ENCODE data around the gene PRSS27. TPM values are rescaled to one million over a fixed set of nuclear protein-coding genes. Genes with fewer than 3 reads are reported as not detected.
"Not testable (repeated sequence)": the region's sequence is repeated elsewhere in the genome, so short reads cannot be mapped to it uniquely, and the experiment has no call there.

PRSS27 gene
- polyA plus RNA-seq, 1 donor: 1.3 TPM

GRCh38 chr16:2726923-2727322 lies 6.9 kb upstream of the PRSS27 start:
- Histone ChIP-seq H3K36me3 (ENCODE audit: control insufficient read depth, insufficient read depth, low read length) (no peaks in the 10 kb centered on the region), H3K27ac (ENCODE audit: low read length) (no peak overlapping the region), H3K27me3 (ENCODE audit: control insufficient read depth, insufficient read depth, low read length) (peaks cover 5% of the 10 kb centered on the region), H3K9me3 (ENCODE audit: control insufficient read depth, low read depth, low read length) (no peaks in the 10 kb centered on the region), H3K4me3 (ENCODE audit: low read length) (no peak overlapping the region), H3K4me1 (ENCODE audit: control insufficient read depth, insufficient read depth, low read length) (no peaks in the 10 kb centered on the region)
- no peak for DNase-seq
- WGBS (ENCODE audit: insufficient coverage, low lambda C conversion rate): no CpG with 5 or more reads among the region's 5 CpGs

- Histone ChIP-seq H3K27ac (ENCODE audit: low read length) (no peak overlapping the region), H3K36me3 (ENCODE audit: control insufficient read depth, insufficient read depth, low read length) (no peaks in the 10 kb centered on the region), H3K4me1 (ENCODE audit: control insufficient read depth, insufficient read depth, low read length) (no peaks in the 10 kb centered on the region), H3K27me3 (ENCODE audit: control insufficient read depth, insufficient read depth, low read length) (peaks cover 5% of the 10 kb centered on the region), H3K9me3 (ENCODE audit: control insufficient read depth, low read depth, low read length) (no peaks in the 10 kb centered on the region), H3K4me3 (ENCODE audit: low read length) (no peak overlapping the region)
- no CpG with 5 or more reads among the region's 16 CpGs for WGBS (ENCODE audit: insufficient coverage, low lambda C conversion rate)
- no peak for DNase-seq
Observed at GRCh38 chr16:2724816-2725348, 4.9 kb upstream of the PRSS27 start.

GRCh38 chr16:2724088-2724676 lies 4.2 kb upstream of the PRSS27 start:
- Histone ChIP-seq H3K27me3 (ENCODE audit: control insufficient read depth, insufficient read depth, low read length) (peaks cover 5% of the 10 kb centered on the region), H3K4me1 (ENCODE audit: control insufficient read depth, insufficient read depth, low read length) (no peaks in the 10 kb centered on the region), H3K27ac (ENCODE audit: low read length) (no peak overlapping the region), H3K36me3 (ENCODE audit: control insufficient read depth, insufficient read depth, low read length) (no peaks in the 10 kb centered on the region), H3K9me3 (ENCODE audit: control insufficient read depth, low read depth, low read length) (no peaks in the 10 kb centered on the region), H3K4me3 (ENCODE audit: low read length) (no peak overlapping the region)
- WGBS (ENCODE audit: insufficient coverage, low lambda C conversion rate): no CpG with 5 or more reads among the region's 7 CpGs
- DNase-seq: no peak

- not testable (repeated sequence) for H3K27ac ChIP-seq (ENCODE audit: low read length); H3K27me3 ChIP-seq (ENCODE audit: control insufficient read depth, insufficient read depth, low read length); DNase-seq; H3K9me3 ChIP-seq (ENCODE audit: control insufficient read depth, low read depth, low read length); H3K4me1 ChIP-seq (ENCODE audit: control insufficient read depth, insufficient read depth, low read length); H3K36me3 ChIP-seq (ENCODE audit: control insufficient read depth, insufficient read depth, low read length)
- WGBS (ENCODE audit: insufficient coverage, low lambda C conversion rate): no CpG with 5 or more reads among the region's 14 CpGs
- peak overlapping the region; percentile 38 for H3K4me3 ChIP-seq (ENCODE audit: low read length)
Observed at GRCh38 chr16:2721634-2722173, 1.7 kb upstream of the PRSS27 start.

- H3K27ac ChIP-seq (ENCODE audit: low read length): no peak overlapping the region
- peaks cover 6% of the 10 kb centered on the region for H3K27me3 ChIP-seq (ENCODE audit: control insufficient read depth, insufficient read depth, low read length)
- whole genome bisulfite sequencing (ENCODE audit: insufficient coverage, low lambda C conversion rate): no CpG with 5 or more reads among the region's 99 CpGs
Observed at GRCh38 chr16:2720719-2721633, 952 bp upstream of the PRSS27 start.

DNA sequence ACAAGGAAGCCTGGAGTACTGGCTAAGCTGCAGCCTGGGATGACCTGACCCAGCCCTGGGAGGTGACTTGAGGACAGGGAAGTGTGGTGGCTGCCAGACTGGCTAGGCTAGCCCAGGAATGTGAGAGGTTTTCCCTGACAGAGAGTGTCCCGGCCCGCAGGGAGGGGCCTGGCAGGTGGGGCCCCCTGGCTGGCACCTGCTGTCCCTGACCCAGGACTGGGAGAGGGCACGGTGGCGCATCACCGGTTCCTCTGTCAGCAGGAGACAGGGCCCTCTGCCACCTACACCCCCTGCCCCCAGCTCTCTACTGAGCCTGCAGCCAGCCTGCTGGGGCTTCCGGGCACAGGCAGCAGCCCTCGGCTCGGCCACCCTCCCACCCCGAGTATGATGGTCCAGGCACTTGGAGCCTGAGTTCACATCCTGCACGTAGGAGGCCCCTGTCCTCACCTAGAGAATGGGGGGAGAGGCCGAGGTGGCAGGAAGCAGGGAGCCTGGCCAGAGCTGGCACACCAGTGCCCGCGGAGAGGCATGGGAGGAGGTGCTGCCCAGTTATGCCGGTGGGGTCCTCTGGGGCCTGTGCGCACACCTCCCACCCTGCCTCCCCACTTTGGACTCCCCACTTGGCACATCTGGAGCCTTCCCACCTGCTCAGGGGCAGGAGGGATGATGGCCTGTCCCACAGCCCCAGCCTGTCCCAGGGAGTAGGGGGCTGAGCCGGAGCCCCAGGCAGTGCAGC lies 528 bp downstream of the PRSS27 start:
- DNase-seq: no peak
- Histone ChIP-seq H3K4me1 (ENCODE audit: control insufficient read depth, insufficient read depth, low read length) (peaks cover 3% of the 10 kb centered on the region), H3K27me3 (ENCODE audit: control insufficient read depth, insufficient read depth, low read length) (peaks cover 12% of the 10 kb centered on the region), H3K4me3 (ENCODE audit: low read length) (no peak overlapping the region), H3K9me3 (ENCODE audit: control insufficient read depth, low read depth, low read length) (no peaks in the 10 kb centered on the region), H3K27ac (ENCODE audit: low read length) (no peak overlapping the region), H3K36me3 (ENCODE audit: control insufficient read depth, insufficient read depth, low read length) (no peaks in the 10 kb centered on the region)
- no CpG with 5 or more reads among the region's 16 CpGs for WGBS (ENCODE audit: insufficient coverage, low lambda C conversion rate)

More at GRCh38 chr16:2720719-2721633, 952 bp upstream of the PRSS27 start:
- peak overlapping the region; percentile 45 for H3K4me3 ChIP-seq (ENCODE audit: low read length)
- peaks cover under 1% of the 10 kb centered on the region for H3K4me1 ChIP-seq (ENCODE audit: control insufficient read depth, insufficient read depth, low read length)
- H3K9me3 ChIP-seq (ENCODE audit: control insufficient read depth, low read depth, low read length): no peaks in the 10 kb centered on the region
- DNase-seq: peak; percentile 65 to 80
- H3K36me3 ChIP-seq (ENCODE audit: control insufficient read depth, insufficient read depth, low read length): no peaks in the 10 kb centered on the region

- H3K4me3 ChIP-seq (ENCODE audit: low read length): no peak overlapping the region
- no peak for DNase-seq
- no peaks in the 10 kb centered on the region for H3K36me3 ChIP-seq (ENCODE audit: control insufficient read depth, insufficient read depth, low read length)
- no peak overlapping the region for H3K27ac ChIP-seq (ENCODE audit: low read length)
- H3K27me3 ChIP-seq (ENCODE audit: control insufficient read depth, insufficient read depth, low read length): peaks cover 11% of the 10 kb centered on the region
- no peaks in the 10 kb centered on the region for H3K9me3 ChIP-seq (ENCODE audit: control insufficient read depth, low read depth, low read length)
- WGBS (ENCODE audit: insufficient coverage, low lambda C conversion rate): no CpG with 5 or more reads among the region's 21 CpGs
- H3K4me1 ChIP-seq (ENCODE audit: control insufficient read depth, insufficient read depth, low read length): peaks cover 3% of the 10 kb centered on the region
Observed at GRCh38 chr16:2717383-2718263, 2.4 kb downstream of the PRSS27 start.

GRCh38 chr16:2716948-2717347 lies 3.1 kb downstream of the PRSS27 start:
- Histone ChIP-seq H3K4me3 (ENCODE audit: low read length) (no peak overlapping the region), H3K4me1 (ENCODE audit: control insufficient read depth, insufficient read depth, low read length) (peaks cover 3% of the 10 kb centered on the region), H3K27ac (ENCODE audit: low read length) (no peak overlapping the region), H3K9me3 (ENCODE audit: control insufficient read depth, low read depth, low read length) (no peaks in the 10 kb centered on the region), H3K27me3 (ENCODE audit: control insufficient read depth, insufficient read depth, low read length) (peaks cover 11% of the 10 kb centered on the region), H3K36me3 (ENCODE audit: control insufficient read depth, insufficient read depth, low read length) (no peaks in the 10 kb centered on the region)
- DNase-seq: no peak
- no CpG with 5 or more reads among the region's 10 CpGs for WGBS (ENCODE audit: insufficient coverage, low lambda C conversion rate)

GRCh38 chr16:2715966-2716885 lies 3.8 kb downstream of the PRSS27 start:
- H3K27ac ChIP-seq (ENCODE audit: low read length): no peak overlapping the region
- no peak for DNase-seq
- H3K27me3 ChIP-seq (ENCODE audit: control insufficient read depth, insufficient read depth, low read length): peaks cover 11% of the 10 kb centered on the region
- no peaks in the 10 kb centered on the region for H3K36me3 ChIP-seq (ENCODE audit: control insufficient read depth, insufficient read depth, low read length)
- H3K4me3 ChIP-seq (ENCODE audit: low read length): no peak overlapping the region
- peaks cover 3% of the 10 kb centered on the region for H3K4me1 ChIP-seq (ENCODE audit: control insufficient read depth, insufficient read depth, low read length)
- WGBS (ENCODE audit: insufficient coverage, low lambda C conversion rate): no CpG with 5 or more reads among the region's 17 CpGs
- H3K9me3 ChIP-seq (ENCODE audit: control insufficient read depth, low read depth, low read length): no peaks in the 10 kb centered on the region
